Activated CD4-positive, alpha-beta T cell treated with anti-CD3 and anti-CD28 coated beads, Interleukin-2, Interleukin-6, amounts not matched to agents 100 ng/mL and 50 ng/mL, durations not matched to agents 16 hours and 8 hours (primary cell): ENCODE data around the gene DSC3.

ENCODE experiments used
- DNase-seq: peaks from one replicate; pipeline ENCODE4 v3.0.0-alpha.2; 2020

DSC3 gene

DNA sequence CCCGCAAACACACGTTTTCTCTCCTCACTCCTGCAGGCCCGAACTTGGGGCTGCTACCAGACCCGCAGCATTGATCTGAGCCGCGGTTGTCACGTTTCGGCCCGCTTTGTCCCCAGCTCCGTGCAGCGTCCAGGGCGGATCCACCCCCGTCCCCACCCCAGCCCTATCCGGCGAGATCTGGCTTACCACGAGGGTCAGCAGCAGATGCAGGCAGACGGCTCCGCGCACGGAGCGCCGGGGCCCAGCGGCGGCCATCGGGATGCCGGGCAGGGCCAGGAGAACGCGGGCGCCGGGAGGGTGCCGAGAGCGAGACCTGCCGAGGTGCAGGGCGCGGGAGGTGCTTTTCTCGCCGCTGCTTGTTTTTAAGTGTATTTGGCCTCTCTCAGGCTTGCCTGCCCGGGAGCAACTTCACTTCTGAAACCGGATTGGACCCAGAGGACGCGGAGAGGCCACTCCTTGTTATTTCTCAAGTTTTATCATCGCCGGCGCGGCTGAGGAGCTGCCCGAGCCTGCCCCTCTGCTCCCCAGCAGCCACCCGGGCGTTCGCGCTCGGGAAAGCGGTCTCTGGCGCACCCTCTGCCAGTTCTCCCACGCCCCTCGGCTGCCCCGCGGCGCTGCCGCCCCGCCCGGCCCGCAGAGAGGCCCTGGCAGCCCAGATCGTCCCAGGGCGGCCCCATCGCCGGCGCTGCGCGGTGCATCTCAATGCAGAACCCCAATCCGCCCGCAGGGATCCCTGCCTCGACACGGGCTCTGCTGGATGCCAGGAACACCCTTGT lies at the start of gene DSC3:
Gene DSC3 (minus strand): TSS at position 337 of the 776 bp plus-strand sequence. CDS start 82 bp downstream, at position 255.
- DNase-seq: no peak

DNA sequence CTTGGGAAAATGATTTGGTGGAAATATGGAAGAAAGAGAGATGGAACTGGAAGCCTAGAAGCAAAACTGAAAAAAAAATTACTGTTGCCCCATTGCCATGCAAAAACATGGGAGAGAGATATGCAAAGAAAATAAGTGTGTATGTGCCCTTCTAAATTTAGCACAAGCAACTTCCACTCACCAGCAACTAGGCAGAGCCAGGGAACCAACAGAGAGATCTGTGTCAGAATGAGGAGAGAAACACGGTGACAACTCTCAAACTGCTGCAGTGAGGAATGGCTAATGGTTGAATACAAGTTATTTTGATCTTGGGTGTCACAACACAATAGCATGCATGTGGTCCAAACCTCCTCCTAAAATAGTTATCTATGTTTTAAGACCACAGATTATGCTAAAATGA lies 48.8 kb upstream of the DSC3 start:
- no peak for DNase-seq

DNA sequence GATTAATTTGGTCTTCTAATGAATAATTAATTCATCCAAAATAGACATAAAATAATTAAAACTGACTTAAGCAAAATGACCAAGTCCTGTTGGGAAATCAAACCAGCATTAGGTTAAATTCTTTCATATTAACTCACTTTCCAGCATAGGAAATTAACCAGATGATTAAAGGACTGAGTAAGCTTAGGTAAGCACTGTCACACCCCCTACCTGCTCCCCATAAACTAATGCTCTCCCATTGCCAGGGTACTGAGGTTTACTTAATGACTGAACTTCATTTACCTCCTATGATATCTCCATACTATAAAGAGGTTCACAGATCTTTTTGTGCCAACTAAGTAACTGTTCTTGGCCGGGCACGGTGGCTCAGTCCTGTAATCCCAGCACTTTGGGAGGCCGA lies 46.0 kb upstream of the DSC3 start:
- no peak for DNase-seq

DNA sequence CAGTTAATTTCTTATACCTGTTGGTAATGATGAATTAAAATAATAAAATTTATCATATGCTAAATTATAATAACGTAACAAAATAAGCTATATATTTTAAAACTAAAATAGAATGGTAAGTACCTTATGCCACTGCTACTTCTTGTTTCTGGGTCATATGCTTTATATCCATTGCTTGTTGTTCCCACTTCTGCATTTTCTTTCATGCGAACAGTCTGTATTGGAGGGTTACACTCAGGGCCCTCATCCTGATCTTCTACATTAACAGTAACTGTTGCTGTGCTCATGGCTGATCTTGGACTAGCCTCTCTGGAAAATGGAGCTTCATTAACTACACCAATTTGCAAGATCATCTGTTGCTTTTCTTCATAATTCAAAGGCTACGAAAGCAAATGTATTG lies 37.4 kb upstream of the DSC3 start:
- no peak for DNase-seq

DNA sequence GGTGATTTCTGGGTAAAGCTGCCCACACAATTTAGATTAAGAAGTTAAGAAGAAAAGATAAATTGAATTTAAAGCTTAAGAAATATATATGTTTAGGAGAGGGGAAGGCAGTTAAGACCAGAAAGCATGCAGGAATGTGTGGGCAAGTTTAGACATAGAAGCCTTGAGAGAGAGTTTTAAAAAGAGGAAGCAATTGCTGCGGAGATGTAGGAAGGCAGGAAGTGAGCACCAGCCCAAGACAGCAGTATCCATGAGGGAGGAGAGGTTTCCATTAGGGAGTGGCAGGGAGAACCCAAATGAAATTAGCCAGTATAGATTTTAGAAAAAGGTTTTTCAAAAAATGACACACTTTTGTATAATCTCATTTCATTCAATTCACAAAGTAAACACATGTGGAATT lies 35.3 kb upstream of the DSC3 start:
- DNase-seq: no peak

DNA sequence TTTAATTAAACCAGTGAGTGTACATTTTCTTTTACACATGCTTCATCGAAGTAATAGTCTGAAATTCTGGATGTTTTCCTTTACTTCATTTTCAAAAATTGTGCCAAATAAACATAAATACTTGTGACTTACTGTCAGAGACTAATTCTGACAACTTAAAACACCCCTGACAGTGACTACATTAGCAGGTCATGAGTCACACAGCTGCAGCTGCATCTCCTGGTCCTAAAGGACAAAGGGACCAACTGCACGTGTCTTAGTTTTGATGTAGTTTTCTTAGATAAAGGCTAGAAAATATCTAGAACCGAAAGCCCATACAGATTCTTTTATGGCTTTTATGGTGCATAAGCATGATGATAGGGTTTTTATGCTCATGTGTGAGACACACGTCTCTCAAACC lies 29.6 kb upstream of the DSC3 start:
- DNase-seq: no peak

DNA sequence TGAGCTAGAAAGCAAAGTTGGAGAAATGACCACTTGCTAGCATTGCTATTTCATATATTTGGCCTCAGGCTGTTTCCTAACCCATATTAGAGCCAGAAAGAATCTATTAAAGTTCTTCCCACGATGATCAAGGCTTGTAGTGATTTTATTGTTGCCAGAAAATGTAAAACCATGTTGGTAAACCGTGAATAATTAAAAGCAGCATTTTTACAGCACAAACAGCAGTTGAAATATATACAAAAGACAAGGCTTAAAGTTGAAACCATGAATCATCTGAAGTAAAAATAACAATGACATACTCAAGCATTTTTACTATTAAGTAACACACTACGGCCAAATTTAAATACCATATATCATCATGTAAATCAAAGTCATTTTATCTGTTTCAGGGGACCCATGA lies 27.7 kb upstream of the DSC3 start:
- DNase-seq: no peak

DNA sequence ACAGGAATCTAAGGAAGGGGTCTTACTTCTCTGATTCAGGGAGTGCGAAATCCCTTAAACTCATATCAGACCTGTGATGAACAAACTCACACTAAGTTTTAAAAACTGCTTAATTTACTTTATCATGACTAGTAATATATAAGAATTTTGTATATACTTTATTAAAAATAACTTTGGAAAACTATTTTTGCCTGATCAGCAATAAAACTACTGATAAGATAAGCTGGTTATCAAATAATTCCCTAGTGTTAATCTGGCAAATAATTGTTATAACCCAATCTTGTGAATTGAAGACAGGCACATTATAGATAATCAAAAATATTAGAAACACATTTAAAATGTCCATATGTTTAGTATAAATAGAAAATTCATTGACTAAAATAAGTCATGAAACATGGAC lies 23.7 kb upstream of the DSC3 start:
- DNase-seq: no peak

DNA sequence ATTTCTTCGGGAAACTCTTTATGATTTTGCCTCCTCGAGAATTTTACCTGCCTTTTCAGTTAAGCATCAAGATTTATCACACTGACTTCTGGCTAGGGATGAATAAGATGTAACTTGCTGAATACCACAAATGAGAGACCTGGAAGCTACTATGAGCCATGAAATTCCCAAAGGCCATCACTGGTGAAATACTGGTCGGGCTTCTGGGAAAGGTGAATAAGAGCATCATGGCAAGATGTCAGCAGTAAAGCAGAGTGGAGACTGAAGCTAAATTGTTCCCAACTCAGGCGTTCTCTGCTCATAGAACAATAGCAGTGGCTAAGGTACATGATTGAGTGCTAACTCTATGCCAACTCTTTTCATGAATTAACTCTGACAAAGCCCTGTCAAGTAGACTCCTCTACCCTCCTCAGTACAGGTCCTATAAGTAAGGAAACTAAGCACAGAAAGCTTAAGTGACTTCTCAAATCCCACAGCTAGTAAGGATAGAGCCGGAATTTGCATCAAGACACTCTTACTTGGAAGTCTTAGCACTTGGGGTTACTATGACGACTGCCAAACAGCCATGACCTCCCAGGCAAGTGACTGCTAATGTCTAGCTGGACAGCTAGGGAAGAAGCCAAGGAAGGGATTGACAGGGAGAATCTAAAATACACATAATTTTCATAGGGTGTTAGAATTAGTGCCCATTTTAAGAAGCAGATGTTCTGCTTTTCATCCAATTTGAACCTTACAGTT lies 22.7 kb upstream of the DSC3 start:
- no peak for DNase-seq

DNA sequence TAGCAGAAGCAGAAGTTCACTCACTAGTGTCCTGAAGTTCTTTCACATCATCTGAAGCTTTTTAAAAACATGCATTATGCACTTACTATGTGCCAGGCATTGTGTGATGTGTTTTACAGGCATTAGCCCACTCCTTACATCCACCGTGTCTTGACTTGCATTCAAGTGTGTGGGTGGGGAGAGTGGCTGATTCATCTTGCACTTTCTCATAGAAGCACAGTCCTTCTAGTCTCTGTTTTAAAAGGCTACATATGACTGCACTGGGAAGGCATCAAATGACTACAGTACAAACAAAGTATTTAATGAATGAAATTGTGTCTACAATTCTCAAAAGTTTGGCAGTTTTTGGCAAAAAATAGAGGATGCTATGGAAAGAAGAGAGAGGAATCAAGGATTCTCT lies 21.6 kb upstream of the DSC3 start:
- peak; percentile 8 for DNase-seq

DNA sequence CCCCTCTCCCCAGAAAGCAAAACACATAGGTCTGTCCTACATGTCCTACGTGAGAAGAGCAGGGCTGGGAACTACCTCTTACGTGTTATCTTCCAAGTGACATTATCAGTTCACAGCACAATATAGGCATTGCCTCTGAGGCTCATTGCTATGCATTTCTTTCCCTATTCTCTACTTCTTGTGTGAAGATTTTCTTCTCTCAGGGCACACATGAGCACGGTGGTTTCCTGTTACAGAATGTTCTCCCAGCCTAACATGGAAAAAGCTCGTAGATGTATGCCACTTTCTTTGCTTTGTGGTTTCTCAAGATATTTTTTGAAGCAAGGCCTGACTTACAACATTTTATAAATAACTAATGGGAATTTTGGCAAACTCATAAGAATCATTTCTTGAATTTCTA lies 19.4 kb upstream of the DSC3 start:
- no peak for DNase-seq

DNA sequence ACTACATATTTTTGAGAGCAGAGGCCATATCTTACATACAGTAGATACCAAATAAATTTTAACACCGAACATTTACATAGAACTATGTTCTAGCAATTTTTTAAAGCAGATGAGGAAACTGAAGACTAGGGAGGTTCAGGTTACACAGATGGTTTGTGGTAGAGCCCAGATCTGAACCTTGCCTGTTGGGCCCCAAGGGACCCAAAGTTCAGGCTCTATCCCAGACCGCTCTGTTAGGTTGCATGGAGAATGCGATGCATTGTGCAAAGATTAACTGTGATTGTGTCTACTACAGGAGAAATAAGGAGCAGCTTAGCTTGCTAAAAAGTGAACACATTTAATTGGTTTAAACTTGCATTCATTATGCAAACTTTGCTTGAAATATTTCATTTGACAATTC lies 16.4 kb upstream of the DSC3 start:
- DNase-seq: no peak

DNA sequence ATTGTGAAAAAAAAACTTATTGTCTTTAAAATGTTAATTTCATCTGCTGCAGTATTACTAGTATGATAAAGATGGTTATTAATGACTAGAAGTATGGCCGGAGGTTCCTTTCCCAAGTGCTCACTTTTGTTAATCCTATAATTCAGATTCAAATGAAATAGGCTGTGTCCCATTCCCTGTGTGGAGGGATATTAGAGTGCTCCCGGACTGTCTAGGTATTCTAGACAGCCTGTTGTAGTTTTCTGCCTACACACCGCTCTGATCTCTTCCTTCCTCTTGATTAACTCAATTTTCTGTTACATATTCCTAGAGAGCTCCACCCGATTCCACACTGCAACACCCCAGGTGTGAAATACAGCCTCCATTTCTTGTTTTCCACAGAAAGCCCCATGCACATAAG lies 15.4 kb upstream of the DSC3 start:
- no peak for DNase-seq

DNA sequence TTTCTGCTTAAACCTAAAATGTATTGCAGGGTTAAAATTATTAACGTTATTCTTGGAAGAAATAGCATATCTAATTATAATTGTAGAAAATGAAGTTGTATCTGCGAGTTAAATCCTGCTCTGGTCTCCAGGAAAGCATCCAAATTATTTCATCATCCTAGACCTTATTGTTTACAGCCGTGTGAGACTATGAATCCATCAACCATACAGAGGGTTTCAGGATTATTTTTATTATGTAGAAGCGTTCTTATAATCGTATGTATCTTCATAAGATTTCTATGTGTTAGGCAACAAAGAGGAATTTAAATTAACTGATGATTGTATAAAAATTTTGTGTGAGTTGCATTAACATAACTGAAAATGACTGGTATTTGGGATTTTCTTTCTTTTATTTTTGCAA lies 14.5 kb upstream of the DSC3 start:
- DNase-seq: no peak

DNA sequence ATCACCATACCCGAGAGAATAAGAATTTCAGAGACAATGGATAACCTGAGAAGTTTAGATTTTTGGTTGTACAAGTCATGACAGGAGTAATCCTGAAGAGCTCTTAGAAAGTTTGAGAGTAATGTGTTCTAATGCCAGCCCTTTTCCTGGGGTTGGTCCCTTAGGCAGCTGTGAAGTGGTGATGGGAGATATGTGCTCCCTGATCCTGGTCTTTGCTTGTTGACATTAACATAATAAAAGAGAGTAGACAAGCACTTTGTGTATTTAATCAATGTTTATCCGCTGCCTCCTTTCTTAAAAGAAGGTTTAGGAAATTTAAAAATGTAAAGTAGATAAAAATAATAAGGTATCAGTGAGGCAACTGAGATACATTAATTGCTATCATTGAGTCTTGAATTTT lies 13.8 kb upstream of the DSC3 start:
- no peak for DNase-seq

DNA sequence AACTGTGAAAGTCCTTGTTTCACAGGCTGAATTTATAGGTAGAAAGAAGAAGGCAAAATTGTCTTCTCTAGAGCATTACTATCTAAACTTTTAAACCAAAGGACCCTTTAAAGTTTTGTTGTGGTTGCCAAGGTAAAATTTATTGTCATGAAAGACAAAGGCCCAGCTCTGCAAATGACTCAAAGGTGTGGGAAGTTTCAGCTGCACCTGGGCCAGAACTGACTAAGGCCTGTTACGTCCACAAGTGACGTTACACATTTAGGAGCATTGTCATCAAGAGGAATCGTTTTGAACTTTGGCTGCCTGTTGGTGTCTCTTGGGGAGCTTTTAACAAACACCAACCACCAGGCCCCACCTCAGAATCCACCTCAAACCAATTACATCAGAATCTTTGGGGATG lies 8.1 kb upstream of the DSC3 start:
- DNase-seq: no peak

DNA sequence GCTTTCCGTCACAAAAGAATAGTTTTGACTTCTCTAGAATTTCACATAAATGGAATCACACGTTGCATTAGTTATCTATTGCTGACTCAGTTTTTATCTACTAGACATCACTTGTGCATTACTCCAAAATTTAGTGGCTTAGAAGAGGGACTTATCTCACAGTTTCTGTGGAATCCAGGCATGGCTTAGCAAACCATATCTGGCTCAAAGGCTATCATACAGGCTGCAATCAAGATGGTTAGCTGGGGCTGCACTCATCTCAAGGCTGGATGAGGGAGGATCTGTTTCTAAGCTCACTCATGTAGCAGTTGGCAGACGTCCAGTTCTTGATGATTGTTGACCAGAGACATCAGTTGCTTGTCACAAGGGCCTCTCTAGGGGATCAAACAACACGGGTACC lies 6.6 kb upstream of the DSC3 start:
- DNase-seq: no peak

DNA sequence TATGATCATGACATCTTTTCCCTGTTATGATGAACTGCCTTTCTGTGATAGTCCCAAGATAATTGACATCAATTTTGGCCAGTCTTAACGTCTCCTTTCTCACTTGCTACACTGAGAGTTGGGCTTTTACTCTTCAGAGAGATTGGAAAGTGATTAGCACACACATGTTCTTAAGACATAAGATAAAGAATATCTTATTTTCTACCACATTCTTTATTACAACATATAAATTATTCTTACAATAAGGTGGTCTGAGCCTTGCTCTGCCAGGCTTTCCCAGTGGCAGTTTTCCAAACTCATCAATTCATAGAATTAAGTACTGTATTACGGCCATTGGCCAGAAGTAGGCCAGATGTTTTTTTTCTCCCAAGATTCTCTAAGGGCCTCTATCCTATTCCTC lies 5.7 kb upstream of the DSC3 start:
- no peak for DNase-seq

DNA sequence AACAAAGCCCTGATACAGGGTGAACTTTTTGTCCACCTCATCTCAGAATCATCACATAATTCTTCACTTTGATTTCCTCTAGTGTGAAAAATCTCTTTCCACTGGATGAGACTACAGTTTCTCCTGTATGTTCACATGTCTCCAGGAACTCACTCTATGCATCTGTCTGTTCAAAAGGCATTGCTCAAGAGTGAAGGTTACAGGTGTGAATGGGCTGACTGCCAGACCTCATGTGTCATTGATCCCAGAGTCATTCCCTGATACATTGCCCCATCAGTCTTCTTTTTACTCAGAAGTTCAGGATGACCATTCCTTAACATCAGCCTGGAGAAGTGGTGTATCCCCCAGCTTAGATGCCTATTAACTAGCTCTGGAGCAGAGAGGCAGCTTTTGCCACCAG lies 4.4 kb upstream of the DSC3 start:
- no peak for DNase-seq

DNA sequence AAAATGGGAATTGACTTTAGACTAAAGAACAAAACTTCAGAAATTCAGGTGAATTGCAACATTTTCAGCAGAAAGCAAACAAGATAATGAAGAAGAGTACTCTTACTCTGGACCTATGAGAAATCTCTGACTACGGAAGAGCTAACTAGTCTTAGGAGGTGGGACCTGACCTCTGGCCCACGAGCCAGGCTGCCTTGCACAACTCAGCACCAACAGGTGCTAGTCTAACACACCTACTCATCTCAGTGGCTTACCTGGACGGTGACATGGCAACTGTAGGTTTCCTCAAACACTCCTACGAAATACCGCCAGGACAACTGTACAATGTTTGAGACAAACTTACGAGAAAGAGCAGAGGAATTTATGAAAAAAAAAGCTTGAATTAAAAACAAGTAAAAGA lies 3.1 kb upstream of the DSC3 start:
- DNase-seq: no peak

DNA sequence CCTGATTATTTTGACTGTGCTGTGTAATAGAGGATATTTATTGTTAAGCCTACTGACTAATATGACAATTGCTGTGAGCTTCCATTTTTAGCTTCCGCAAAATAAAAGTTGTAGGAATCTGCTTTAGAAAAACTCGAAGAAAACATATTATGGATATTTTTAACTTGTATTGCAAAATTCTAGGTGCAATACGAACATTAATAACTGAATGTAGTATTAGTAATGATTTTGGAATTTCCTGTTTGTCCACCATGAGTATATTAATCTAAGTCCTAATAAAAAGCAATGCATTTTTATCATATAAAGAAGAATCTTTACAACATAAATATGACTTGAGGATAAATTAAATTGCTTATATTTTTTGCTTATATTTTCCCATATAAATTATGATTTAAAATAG lies 2.4 kb upstream of the DSC3 start:
- DNase-seq: no peak

DNA sequence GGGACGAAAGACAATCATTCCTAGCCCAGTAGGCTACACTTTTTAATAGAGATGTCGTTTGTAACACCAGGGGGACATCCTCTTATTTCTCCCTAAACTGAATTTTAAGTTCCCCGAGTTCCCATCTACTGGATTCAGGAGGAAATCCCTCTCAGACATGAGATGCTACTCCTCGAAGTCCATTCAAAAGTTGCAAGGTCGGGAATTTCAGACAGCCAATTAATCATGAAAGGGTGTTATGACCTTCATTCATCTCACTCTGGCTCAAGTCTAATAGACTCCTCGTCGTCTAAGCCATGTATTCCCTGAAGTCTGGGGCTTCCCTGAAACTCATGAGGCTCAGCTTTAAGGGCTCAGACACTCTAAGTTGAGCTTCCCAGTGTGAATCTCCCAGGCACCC lies 1.2 kb upstream of the DSC3 start:
- DNase-seq: no peak

DNA sequence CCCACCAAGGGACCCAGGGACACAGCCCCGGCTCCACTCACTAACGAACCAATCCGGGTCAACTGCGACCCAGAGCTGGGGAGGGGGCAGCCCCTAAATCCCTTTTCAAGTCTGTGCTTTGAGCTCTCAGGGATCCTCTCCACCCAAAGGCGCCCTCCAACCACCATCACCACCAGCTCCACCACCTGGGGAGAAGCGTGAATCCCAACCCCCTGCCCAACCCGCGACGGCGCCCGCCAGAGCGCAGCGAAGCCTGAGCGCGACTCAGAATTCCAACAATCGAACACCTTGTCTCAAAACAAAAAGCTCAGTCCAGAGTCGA lies 497 bp downstream of the DSC3 start:
- DNase-seq: no peak

DNA sequence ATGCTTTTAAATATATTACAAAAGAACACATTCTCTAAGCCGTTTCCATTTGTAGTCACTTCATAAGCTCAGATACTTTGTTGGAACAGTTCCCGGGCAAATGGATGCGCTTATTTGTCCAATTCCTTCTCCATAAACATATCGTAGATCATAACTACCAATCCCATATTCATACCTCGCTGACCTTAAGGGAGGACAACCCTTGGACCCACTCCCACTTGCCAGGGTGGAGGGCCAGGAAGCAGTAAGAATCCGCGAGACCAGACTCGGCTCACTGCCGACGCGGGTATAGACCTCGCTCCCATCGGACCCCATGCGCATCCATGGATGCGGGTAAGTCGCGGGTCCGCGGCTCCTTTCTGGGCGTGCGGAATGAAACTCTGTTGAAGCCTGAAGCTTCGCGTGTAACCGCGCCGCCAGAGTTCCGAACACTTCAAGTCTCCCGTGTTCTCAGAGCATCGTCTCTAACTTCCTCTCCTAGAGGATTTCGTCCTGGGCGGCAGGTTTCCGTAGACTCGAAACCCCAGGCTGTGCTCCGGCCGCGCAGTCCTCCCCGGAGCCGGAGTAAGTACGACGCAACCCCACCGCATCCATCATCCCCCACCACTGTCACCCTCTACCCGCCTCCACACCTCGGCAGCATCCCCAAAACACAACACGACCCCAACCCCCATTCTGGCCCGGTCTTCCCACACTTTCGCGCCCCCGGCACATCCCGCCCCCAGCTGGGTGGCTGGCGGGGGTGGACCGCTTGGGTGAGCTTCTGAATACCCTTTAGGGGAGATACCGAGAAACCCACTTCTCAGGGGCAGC lies 1.1 kb downstream of the DSC3 start:
- no peak for DNase-seq
